HG03280 (cell line): ENCODE results near the gene PALLD.
"Not testable (repeated sequence)": the region's sequence is repeated elsewhere in the genome, so short reads cannot be mapped to it uniquely, and the experiment has no call there.

Experiments
- ATAC-seq: cut with Tn5 transposase; IDR thresholded peaks from one replicate; pipeline ENCODE4 v1.9.1; 2021; ENCODE audit warnings: mild to moderate bottlenecking, moderate library complexity; ENCODE audit not compliant: unreplicated experiment

PALLD gene

DNA sequence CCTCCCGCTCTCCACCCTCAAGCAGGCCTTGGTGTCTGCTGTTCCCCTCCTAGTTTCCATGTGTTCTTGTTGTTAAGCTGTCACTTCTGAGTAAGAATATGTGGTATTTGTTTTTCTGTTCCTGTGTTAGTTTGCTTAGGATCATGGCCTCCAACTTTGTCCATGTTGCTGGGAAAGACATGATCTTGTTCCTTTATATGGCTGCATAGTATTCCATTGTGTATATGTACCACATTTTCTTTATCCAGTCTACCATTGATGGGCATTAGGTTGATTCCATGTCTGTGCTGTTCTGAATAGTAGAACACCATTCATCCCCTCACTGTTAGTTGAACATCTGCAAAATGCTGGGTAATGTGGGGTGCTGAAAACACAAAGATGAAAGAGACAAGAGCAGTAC lies 222.9 kb downstream of the PALLD start:
- no peak for ATAC-seq

DNA sequence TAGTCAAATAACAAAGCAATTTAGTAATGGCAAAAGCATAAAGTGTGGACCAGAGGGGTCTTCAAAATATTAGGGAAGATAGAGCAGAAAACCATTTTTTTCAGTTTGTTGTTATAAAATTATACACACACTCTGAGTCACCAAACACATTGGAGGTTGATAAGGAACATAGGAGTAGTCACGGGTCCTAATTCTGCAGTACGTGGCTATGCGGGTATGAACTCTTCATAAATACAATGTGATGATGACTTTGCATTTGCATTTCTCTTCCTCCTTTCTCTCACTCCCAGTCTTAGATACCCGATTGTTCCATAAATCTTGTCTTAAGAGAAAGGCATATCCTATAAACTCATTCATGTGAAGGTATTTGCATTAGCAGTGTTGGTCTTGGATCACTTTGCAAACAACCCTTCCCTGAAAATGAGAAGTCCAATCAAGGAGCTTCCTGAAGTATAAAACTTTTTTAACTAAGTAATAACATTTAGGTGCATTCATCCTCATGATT lies 223.6 kb downstream of the PALLD start:
- no peak for ATAC-seq

DNA sequence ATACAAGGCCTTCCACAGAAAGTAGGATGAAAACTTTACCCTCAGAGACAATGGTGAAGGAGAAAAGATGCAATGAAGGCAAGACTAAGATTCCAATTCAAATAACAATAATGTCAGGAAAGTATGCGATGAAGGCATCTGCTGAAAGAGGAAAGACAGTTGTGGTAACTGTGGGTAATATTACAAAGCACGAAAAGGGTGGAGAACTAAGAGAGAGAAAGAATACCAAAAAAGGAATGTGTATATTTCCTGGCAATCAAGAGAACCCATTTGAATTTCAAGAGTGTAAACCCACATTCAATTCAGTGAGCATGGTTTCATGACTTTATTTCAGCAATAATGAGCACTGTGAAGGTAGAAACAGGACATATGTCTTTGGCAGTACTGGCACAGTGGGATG lies 225.5 kb downstream of the PALLD start:
- ATAC-seq, result no peak

DNA sequence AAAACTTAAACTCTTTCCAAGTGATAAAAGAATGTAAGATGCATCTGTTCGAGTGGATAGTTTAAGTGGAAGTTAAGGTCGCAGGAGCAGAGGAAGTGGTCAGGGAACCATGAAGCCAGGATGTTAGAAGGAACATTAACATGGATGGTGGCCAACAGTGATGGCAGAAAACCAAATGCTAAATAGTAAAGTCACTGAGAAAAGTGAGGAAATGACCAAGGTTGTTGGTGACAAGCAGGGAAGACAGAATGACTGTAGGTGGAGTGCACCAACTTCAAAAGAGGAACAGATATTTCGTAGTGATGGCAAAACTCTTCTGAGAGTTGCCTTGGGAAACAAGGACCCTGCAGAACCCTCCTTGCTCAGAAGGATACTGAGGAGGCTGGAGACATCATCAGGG lies 226.2 kb downstream of the PALLD start:
- ATAC-seq, result no peak

DNA sequence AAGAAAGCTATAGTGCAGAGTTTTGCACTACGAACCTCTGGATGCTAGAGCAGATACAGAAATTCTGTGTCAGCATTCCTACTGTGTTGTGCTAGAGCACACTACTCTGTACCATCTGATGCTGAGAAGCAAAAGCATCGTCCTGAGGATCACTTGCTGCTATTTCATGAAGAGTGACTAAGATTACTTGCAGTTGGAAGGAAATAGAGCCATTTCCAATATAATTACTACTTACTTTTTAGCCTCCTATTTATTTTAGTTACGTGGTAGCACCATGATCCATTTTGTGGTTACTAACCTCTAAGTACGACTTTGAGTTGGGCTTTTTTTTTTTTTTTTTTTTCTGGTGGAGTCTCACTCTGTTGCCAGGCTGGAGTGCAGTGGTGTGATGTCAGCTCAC lies 226.7 kb downstream of the PALLD start:
- ATAC-seq, result no peak

DNA sequence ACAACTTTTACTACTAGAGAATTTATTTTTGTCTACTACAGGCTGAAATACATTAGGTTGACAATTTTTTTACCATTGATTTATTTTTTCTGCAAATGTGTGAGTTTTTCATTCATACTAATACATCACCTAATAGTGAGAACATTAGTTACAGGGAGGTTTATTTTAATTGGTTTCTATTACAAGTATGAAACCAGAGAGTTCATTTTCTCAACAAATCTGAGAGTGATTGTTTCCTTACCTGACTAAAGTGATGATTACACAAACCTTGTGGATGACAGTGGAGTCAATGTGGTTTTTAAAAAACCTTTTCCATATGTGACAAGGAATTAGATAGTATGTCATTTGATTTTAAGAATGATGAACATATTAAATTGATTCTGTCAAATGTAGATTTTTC lies 227.4 kb downstream of the PALLD start:
- ATAC-seq, result no peak

DNA sequence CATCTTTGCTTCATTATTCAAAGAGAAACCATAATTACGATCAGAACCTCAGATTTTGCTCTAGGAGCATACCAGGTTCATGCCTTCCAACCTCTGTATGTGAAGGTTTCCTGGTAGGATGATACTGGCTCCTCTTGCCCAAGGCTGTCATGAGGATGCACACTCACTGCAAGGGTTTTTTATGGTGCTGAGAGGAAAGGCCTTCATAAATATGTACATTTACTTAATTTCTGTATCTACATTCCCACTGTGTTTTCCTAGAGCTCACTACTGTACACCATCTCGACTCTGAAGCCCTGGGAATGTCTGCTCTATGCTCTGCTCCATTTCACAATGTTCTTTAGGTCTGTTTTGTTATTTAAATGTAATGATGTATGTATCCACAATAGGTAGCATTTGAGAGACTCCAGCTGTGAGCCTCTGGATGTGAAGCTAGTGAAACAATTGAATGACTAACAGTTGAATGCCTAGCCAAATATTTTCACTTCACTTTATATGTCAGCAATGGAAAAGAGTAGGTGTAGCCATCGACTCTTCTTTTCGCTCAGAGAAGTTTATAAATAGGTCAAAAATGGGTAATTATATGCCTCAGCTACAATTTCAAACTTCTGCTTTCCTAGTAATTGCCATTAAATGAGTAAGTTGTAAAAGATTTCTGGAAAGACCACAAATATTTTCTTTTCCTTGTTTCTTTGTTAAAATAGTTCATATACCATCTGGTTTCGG lies 228.0 kb downstream of the PALLD start:
- no peak for ATAC-seq

DNA sequence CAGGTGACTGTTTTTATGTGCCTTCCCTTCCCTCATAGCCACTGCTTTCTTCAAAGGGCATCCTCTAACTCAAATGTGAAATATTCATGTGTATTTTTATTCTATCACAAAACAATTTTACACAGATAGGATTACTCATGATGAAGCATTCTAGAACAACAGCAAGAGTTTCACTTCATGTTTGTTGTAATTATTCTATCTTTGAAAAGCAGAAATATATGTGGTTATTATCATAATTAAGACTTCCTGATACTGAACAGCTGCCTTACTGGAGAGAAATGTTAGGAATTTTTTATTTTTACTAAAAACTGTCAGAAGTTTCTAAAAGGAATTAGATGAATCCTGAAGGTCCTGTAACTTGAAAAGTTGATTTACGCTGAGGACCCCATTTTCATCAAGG lies 229.1 kb downstream of the PALLD start:
- no peak for ATAC-seq

DNA sequence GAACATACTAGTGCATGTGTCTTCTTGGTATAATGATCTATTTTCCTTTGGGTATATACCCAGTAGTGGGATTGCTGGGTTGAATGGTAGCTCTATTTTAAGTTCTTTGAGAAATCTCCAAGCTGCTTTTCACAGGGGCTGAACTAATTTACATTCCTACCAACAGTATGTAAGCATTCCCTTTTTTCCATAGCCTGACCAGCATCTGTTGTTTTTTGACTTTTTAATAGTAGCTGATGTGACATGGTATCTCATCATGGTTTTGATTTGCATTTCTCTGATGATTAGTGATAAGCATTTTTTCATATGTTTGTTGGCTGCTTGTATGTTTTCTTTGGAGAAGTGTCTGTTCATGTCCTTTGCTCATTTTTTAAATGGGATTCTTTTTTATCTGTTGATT lies 230.3 kb downstream of the PALLD start:
- ATAC-seq, result not testable (repeated sequence)

DNA sequence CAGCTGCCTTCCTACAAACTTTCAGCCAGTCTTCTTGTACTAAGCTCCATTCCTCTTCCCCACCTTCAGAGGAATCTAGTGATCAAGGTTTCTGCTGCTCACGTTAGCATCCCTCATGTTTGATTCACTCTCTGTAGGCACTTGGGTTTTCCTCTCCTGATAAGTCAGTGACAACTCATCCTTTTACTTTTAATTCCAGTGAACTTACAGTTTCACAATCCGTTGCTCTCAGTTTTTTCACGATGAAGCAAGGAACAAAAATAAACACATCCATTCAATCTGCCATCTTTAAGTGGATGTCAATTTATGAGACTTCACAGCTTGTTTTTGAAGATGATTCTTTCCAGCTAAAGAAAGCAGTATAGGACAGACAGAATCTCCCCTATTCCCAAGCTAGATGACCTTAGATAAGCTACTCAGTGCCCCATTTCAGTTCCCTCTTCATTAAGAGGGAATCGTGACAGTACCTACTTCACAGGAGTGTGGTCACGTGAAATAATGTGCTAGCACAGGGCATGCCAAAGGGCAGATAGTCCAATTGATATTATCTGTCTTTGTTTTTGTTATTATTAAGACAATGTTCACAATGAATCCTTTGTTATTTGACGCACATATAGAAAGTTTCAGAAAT lies 234.3 kb downstream of the PALLD start:
- no peak for ATAC-seq

DNA sequence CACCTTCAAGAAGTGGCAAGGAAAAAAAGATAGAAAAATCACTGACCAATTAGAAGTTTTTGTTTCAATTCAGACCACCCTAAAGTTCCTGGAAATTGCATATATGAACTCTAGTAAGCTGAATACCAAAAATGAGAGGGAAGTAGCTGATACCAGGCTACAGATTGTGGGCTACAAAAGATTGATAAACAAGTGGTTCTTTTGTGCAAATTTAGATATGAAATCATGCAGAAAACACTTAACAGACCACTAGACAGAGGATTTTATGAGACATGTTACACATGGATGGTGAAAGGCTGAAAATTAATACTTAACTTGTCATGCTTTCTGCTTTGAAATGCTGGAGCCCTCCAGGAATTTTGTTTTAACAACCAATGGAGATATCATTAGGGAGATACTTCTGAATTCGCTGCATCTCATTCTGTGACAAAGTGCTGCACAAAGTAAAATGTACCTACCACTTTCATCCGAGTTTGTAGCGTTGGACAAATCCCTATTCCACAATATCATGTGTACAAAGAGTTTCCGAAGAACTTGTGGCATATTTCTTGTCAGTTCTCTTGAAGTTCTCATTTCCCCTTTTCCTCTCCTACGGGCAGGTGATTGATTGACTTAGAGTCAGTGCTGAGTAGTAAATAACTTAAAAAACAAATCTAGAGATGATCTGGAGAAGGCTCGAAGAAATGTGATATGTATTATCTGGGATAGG lies 235.0 kb downstream of the PALLD start:
- no peak for ATAC-seq

DNA sequence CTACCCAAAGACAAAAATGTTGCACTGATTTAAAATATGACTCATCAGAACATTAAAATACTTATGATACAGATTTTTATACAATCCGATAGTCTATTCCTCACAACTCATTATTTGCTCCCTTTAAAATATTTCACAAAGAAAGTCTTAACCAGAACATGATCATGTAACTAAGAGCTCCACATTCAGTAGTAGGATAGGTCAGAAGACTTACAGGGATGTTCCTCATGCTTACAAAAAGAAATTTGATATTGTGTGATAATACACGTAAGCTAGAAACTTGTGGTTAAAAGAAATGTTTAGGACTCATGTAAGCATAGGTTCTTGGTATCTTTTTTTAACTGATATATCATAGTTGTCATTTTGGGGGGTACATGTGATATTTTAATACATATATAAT lies 235.9 kb downstream of the PALLD start:
- ATAC-seq, result no peak

DNA sequence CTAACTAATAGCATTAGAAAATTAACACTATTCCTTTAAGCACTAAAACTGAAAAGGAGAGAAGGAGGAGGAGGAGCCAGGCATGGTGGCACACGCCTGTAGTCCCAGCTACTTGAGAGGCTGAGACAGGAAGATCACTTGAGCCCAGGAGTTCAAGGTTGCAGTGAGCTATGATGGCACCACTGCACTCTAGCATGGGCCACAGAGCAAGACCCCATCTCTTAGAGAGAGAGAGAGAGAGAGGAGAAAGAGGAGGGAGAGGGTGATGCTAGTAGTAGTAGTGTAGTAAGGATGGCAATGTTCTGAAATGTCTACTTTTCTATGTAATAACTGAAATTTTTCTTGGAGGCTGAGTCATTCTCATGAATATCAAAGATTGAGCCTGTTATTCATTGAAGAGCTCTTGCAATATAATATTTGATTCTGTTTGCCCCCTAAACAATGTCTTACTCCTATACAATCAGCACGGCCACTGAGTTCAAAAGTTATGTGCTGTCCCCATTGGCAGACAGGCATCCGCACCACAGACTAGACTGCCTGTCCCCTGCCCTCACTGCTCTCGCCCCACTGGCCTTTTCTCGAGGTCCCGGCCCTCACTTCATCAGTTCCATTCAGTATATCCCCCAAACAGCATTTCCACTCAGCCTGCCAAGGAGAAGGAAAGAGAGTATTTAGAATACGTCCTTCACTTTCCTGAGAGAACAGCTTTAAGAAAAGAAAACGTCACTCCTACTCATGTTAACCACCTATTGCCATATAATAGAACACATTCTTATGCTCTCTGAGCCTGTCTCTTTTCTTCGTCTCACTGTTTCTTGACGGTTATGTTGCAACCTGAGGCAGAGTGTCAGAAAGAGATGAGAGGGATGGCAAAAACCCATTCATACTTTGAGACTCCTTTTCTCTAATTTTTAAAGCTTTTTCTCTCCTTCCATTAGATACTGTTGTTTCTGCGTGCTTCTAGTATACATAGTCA lies 238.1 kb downstream of the PALLD start:
- no peak for ATAC-seq

DNA sequence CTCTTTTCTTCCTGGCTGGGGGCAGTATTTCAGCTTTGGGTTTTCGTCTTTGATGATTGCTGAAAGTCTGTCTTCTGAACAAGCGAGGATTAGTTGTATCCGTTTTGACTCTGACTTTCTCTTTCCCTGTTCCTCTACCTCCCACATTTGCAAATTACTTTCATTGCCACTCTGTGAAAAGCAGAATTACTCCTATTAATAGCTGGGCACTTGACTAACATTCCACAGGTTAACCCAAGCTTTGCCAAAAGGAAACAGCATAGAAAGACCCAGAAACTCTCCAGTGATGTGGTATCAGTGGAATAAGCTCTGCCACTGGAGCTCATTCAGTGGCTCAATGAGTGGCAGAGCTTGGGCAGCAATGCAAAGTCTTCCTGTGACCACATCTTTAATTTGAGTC lies 238.9 kb downstream of the PALLD start:
- no peak for ATAC-seq

DNA sequence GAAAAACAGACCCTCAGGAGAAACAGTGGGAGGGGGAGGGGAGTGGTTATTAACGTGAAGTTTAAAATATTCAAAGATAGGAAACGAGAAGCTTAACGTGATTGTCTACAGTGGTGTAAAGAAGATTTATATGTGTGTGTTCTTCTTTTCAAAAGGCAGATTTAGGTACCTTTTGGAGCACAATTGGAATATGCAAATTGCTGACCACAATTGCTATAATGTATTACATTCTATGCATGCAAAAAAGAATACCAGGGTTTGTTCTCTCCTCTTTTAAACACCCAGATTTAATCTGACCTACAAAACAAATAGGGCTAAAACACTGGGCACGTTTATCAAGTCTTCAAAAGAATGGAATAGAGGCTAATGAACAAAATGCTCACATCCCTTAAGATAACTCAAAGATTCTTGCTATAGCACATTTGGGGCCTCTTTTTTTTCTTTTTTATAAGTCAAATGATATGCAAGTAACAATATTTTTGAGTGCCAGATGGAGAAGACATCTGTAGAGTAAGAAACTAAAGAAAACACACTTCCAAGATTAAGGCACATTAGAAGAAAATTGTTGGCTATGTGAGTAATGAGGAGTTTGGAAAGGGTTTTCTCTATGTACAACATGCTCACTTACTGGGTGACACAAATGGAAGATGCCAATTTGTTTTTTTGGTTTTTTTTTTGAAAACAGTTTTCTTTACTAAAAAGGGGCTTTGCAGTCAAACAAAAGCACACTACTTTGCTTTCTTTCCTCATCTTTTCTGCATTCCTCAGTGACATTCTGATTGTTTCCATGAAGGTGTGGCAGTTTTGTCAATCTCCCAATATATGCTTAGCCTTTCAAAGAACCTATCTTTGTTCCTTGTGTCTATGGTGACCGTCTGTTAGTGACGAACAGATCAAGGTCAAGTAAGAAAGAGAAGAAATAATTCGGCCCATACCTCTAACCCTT lies 240.3 kb downstream of the PALLD start:
- no peak for ATAC-seq

DNA sequence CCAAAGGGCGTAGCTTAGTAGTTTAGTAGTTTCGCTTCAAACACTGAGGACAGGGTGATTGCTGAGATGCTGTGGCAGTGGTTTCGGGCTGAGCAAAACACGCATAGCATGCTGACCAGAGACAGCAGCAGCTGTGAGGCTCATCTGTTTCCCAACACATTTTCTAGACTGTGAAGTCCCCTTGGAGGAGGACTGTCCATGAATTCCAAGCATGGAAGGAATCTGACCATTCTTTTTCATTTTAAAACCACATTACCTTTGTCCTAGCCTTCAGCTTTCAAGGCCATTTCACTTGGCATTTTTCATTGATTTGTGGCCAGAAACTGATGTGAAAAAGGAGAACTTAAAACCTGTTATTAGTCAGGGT lies 240.9 kb downstream of the PALLD start:
- no peak for ATAC-seq

DNA sequence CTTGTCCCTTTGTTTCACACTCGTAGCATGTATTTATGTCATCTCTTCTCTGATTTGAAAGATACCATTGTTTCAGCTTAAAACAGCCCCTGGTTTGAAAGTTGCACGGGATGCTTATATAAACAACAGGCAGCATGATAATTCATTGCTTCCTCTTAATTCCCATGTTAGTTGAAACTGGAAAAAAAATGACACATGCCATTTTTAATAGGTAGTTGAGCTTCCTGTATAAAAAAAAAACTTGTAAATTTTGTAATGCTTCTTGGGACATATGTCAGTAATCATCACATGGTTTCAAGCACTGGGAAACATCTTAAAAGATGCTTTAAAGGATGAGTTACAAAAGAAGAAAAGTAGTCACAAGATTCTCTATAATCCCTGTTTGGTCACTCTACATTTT lies 243.0 kb downstream of the PALLD start:
- no peak for ATAC-seq

DNA sequence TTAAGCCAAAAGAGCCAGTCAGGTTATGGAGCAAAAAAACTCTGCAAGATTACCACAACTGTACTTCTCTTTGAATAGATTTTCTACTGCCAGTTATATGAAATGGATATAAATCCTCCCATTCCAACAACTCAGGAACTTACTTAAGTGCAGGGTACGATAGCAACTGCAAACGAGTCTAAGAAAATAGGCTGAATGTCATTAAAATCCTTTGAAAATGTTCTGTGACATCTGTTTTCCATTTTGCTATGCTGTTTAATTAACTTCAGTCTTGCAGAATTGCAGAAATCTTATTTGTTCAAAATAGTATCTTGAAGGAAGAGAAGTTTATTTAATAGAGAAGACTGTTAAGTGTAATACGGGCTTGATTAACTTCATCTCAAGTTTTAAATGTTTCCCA lies 243.8 kb downstream of the PALLD start:
- ATAC-seq, result no peak

DNA sequence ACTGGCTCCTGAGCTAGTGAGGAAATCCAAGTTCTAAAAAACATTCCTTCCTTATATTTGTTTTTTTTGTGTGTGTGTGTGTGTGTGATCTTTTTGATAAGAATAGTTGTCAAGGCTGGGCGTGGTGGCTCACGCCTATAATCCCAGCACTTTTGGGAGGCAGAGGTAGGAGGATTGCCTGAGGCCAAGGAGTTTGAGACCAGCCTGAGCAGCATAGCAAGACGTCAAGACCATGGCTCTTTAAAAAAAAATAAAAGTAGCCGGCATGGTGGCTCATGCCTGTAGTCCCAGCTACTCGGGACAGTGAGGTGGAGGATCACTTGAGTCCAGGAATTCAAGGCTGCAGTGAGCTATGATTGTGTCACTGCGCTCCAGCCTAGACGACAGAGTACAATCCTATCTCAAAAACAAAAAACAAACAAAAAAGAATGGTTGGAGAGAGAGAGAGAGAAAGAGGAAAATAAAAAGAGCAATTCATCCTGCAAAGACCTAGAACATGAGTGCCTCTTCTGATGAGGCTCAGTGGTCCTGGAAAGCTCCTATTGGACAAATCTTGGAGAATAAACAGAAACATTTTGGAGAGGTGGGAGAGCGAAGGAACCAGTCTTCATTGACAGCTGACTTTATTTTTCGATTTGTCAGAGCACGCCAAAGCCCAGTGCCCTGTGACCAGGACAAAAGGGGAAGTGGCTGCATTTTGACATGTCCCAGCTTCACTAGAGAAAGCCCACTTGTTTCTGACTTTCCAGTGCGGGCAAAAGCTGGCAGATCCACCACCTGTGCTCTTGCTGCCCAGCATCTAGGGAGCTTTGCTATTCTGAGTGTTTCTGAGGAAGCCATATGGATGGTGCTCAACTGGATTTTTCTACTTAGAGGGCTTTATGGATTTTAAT lies 244.7 kb downstream of the PALLD start:
- ATAC-seq, result no peak
